DND-41 (cell line): ENCODE results near the gene ABCA13.
"Not testable (repeated sequence)": the region's sequence is repeated elsewhere in the genome, so short reads cannot be mapped to it uniquely, and the experiment has no call there.

Source experiments
- ATAC-seq: fragments of 200-7000 bp; cut with Tn5 transposase; 3 replicates; pipeline ENCODE4 v1.9.1; 2021; ENCODE audit warnings: low read depth; ENCODE audit not compliant: insufficient read depth
- DNase-seq: peaks from one replicate; pipeline ENCODE4 v3.0.0-alpha.2; 2020
- H2AFZ ChIP-seq: 2 replicates; pipeline ENCODE4 v1.6.0; 2012; ENCODE audit warnings: low read depth, low read length
- H3K27ac ChIP-seq: 2 replicates; pipeline ENCODE4 v1.5.1; 2012; ENCODE audit warnings: low read length, inconsistent platforms
- H3K27me3 ChIP-seq: fragments of 200-600 bp; sonication (generic); 2 replicates; pipeline ENCODE4 v1.6.0; 2012; ENCODE audit warnings: low read length, mild to moderate bottlenecking, inconsistent platforms; ENCODE audit not compliant: insufficient read depth, poor library complexity
- H3K36me3 ChIP-seq: 2 replicates; pipeline ENCODE4 v1.5.1; 2012; ENCODE audit warnings: low read length, inconsistent platforms; ENCODE audit not compliant: insufficient read depth
- H3K4me1 ChIP-seq: 2 replicates; pipeline ENCODE4 v1.5.1; 2012; ENCODE audit warnings: mild to moderate bottlenecking, low read length; ENCODE audit not compliant: insufficient read depth
- H3K4me2 ChIP-seq: 2 replicates; pipeline ENCODE4 v1.6.0; 2012; ENCODE audit warnings: mild to moderate bottlenecking, moderate library complexity, low read length, inconsistent platforms; ENCODE audit not compliant: insufficient read depth
- H3K4me3 ChIP-seq, 2 experiments: fragments of 200-600 bp in 1 of 2; shearing (Covaris generic) in 1 of 2; 2 replicates each; pipeline ENCODE4 v1.5.1; 2012 to 2016; ENCODE audit warnings: inconsistent platforms in 2 of 2, low read length in 2 of 2, mild to moderate bottlenecking in 2 of 2, low read depth in 1 of 2, moderate library complexity in 1 of 2
- H3K79me2 ChIP-seq: 2 replicates; pipeline ENCODE4 v1.6.0; 2012; ENCODE audit warnings: low read length, inconsistent platforms; ENCODE audit not compliant: insufficient read depth
- H3K9ac ChIP-seq: 2 replicates; pipeline ENCODE4 v1.6.0; 2012; ENCODE audit warnings: low read depth, mild to moderate bottlenecking, inconsistent platforms, low read length, moderate library complexity
- H3K9me3 ChIP-seq: 2 replicates; pipeline ENCODE4 v1.5.1; 2012; ENCODE audit warnings: low read length, moderate library complexity, mild to moderate bottlenecking, inconsistent platforms; ENCODE audit not compliant: insufficient read depth, severe bottlenecking
- H4K20me1 ChIP-seq: 2 replicates; pipeline ENCODE4 v1.6.0; 2012; ENCODE audit warnings: low read length; ENCODE audit not compliant: insufficient read depth
- CTCF ChIP-seq: IDR thresholded peaks from 2 replicates; pipeline ENCODE4 v1.5.1; 2012; ENCODE audit warnings: borderline replicate concordance, low read length, moderate library complexity, mild to moderate bottlenecking; ENCODE audit not compliant: poor library complexity, severe bottlenecking; ENCODE audit errors: extremely low read depth
- EZH2 ChIP-seq: IDR thresholded peaks from 3 replicates; pipeline ENCODE4 v1.6.1; 2012; ENCODE audit warnings: borderline replicate concordance, low read depth, mild to moderate bottlenecking, moderate library complexity, low read length, inconsistent platforms; ENCODE audit not compliant: severe bottlenecking

ABCA13 gene

GRCh38 chr7:48193421-48193820, 22.2 kb downstream of the ABCA13 start:
- Histone ChIP-seq H3K27ac (no peak overlapping the region), H3K27me3 (no peaks in the 10 kb centered on the region), H3K4me3 (no peak overlapping the region), H3K4me1 (no peaks in the 10 kb centered on the region), H3K9ac (no peak overlapping the region), H3K9me3 (no peaks in the 10 kb centered on the region), H2AFZ (no peak overlapping the region), H3K4me2 (no peak overlapping the region), H4K20me1 (no peaks in the 10 kb centered on the region), H3K79me2 (no peaks in the 10 kb centered on the region), H3K36me3 (no peaks in the 10 kb centered on the region)
- TF ChIP-seq CTCF (no peak), EZH2 (no peak)
- no peak for DNase-seq
- ATAC-seq: no peak

- not testable (repeated sequence) for H3K27me3 ChIP-seq, DNase-seq, H3K36me3 ChIP-seq, H3K27ac ChIP-seq, H3K79me2 ChIP-seq, H3K4me1 ChIP-seq, H2AFZ ChIP-seq, H4K20me1 ChIP-seq, H3K4me2 ChIP-seq, H3K4me3 ChIP-seq, H3K9me3 ChIP-seq, H3K9ac ChIP-seq, ATAC-seq
Measured at GRCh38 chr7:48200946-48201589, 29.8 kb downstream of the ABCA13 start.

- not testable (repeated sequence) for H4K20me1 ChIP-seq, ATAC-seq, H2AFZ ChIP-seq, H3K79me2 ChIP-seq, H3K4me1 ChIP-seq, DNase-seq, H3K4me3 ChIP-seq, H3K4me2 ChIP-seq, H3K9ac ChIP-seq, H3K36me3 ChIP-seq, H3K9me3 ChIP-seq, H3K27ac ChIP-seq, H3K27me3 ChIP-seq
Measured at GRCh38 chr7:48202916-48203315, 31.7 kb downstream of the ABCA13 start.

GRCh38 chr7:48207155-48207675, 36.0 kb downstream of the ABCA13 start:
- no peak for TF ChIP-seq EZH2
- no peak for TF ChIP-seq CTCF
- H3K27ac ChIP-seq: no peak overlapping the region
- H3K9me3 ChIP-seq: no peaks in the 10 kb centered on the region
- no peak overlapping the region for H2AFZ ChIP-seq
- no peak for DNase-seq
- H3K36me3 ChIP-seq: no peaks in the 10 kb centered on the region
- H3K79me2 ChIP-seq: no peaks in the 10 kb centered on the region
- H3K4me1 ChIP-seq: no peaks in the 10 kb centered on the region
- H4K20me1 ChIP-seq: no peaks in the 10 kb centered on the region
- ATAC-seq: no peak
- no peak overlapping the region for H3K4me2 ChIP-seq
- no peaks in the 10 kb centered on the region for H3K27me3 ChIP-seq
- H3K9ac ChIP-seq: no peak overlapping the region
- H3K4me3 ChIP-seq: no peak overlapping the region
